DOHH2 (cell line): ENCODE data around the gene PTGES3.
A peak's percentile ranks its signal among the peaks of the same experiment; 100 is the strongest.

Experiments used
- H3F3A ChIP-seq: fragments of 200-600 bp; sonication (generic), shearing (Covaris generic); 2 replicates; pipeline ENCODE4 v1.6.0; 2016; ENCODE audit warnings: antibody characterized with exemption, mild to moderate bottlenecking; ENCODE audit not compliant: control insufficient read depth, insufficient read depth
- H3K27ac ChIP-seq: fragments of 200-600 bp; sonication (generic); 2 replicates; pipeline ENCODE4 v1.5.1; 2014; ENCODE audit warnings: low read depth, mild to moderate bottlenecking, low read length, moderate library complexity
- H3K27me3 ChIP-seq: fragments of 200-600 bp; sonication (generic); 2 replicates; pipeline ENCODE4 v1.6.1; 2014; ENCODE audit warnings: mild to moderate bottlenecking, low read length, mixed read lengths; ENCODE audit not compliant: control insufficient read depth
- H3K36me3 ChIP-seq: fragments of 200-600 bp; sonication (generic); 2 replicates; pipeline ENCODE4 v1.6.1; 2014; ENCODE audit warnings: mild to moderate bottlenecking, low read length, moderate library complexity, mixed read lengths; ENCODE audit not compliant: control insufficient read depth
- H3K4me1 ChIP-seq: fragments of 200-600 bp; sonication (generic); 2 replicates; pipeline ENCODE4 v1.6.1; 2014; ENCODE audit warnings: mild to moderate bottlenecking, low read length, mixed read lengths; ENCODE audit not compliant: control insufficient read depth
- H3K4me2 ChIP-seq: fragments of 200-600 bp; sonication (generic); 2 replicates; pipeline ENCODE4 v1.6.0; 2014; ENCODE audit warnings: mild to moderate bottlenecking, low read length, moderate library complexity
- H3K4me3 ChIP-seq: fragments of 200-600 bp; sonication (generic); 2 replicates; pipeline ENCODE4 v1.5.1; 2014; ENCODE audit warnings: mild to moderate bottlenecking, low read length, mixed read lengths
- H3K79me2 ChIP-seq: fragments of 200-600 bp; sonication (generic); 2 replicates; pipeline ENCODE4 v1.6.1; 2014; ENCODE audit warnings: mild to moderate bottlenecking, low read length, mixed read lengths; ENCODE audit not compliant: control insufficient read depth
- H3K9me2 ChIP-seq: fragments of 200-600 bp; sonication (generic); replicated peaks from 2 replicates; pipeline ENCODE4 v1.6.1; 2014; ENCODE audit warnings: mild to moderate bottlenecking, low read length, mixed read lengths; ENCODE audit not compliant: control insufficient read depth
- H3K9me3 ChIP-seq: fragments of 200-600 bp; sonication (generic); 2 replicates; pipeline ENCODE4 v1.6.1; 2014; ENCODE audit warnings: antibody characterized with exemption, low read length, mixed read lengths; ENCODE audit not compliant: control insufficient read depth, insufficient read depth
- H4K20me1 ChIP-seq: fragments of 200-600 bp; sonication (generic); 2 replicates; pipeline ENCODE4 v1.6.0; 2014; ENCODE audit warnings: low read depth, mild to moderate bottlenecking, antibody characterized with exemption, low read length, moderate library complexity; ENCODE audit not compliant: control insufficient read depth, insufficient read depth
- EZH2phosphoT487 ChIP-seq: fragments of 200-600 bp; sonication (generic); IDR thresholded peaks from 2 replicates; pipeline ENCODE4 v1.6.1; 2017; ENCODE audit warnings: borderline replicate concordance, mild to moderate bottlenecking, antibody characterized with exemption, low read length, moderate library complexity, mixed read lengths
- TF ChIP-seq, protein P1 (sequence below): fragments of 200-600 bp; sonication (generic); IDR thresholded peaks from one replicate; pipeline ENCODE4 v1.5.1; 2014; ENCODE audit warnings: antibody characterized with exemption, mild to moderate bottlenecking, low read depth, low read length; ENCODE audit not compliant: poor library complexity, severe bottlenecking

The PTGES3 gene

DNA sequence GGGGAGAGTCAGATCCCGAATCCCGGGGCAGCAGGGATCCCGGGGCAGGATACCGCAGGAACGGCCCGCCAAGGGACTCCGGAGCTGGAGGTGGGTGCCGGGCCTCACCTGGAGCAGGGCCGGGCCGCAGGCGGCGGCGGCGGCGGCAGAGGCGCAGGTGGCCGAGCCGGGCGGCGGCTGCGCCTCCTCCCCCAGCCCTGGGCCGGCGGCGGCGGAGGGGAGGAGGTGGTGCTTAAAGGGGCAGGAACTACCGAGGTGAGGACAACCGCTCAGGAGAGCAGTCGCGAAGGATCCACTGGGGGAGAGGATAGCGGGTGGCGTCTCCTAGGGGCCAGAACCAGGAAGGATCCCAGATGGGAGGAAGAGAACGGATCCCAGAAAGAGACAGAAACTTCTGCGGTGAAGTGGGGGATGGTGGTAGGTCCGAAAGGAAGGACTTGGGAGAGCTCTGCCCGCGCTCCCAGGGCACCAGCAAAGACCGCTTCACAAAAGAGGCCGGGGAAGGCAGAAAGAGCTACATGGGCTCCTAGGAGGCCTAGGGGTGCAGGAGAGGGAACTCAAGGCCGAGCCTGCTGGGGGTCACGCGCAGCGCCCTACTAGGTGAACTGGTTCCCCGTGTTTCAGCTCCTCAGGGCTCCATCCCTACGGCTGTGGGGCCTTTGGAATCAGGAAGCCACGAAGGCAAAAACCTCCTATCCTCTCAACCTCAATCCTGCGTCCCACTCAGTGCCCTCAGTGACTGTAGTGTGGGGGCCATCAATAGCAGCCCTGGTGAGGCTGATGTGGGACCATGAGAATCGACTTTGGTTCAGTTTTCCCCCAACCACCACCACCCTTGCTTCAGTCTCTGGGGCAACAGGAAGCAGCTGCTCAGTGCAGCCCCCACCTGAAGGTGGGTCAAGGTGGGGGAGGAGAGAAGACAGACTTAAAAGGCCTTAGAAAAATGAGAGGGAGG, 53.0 kb downstream of the PTGES3 start:
- no peak for TF ChIP-seq EZH2phosphoT487
- TF ChIP-seq, protein P1, sequence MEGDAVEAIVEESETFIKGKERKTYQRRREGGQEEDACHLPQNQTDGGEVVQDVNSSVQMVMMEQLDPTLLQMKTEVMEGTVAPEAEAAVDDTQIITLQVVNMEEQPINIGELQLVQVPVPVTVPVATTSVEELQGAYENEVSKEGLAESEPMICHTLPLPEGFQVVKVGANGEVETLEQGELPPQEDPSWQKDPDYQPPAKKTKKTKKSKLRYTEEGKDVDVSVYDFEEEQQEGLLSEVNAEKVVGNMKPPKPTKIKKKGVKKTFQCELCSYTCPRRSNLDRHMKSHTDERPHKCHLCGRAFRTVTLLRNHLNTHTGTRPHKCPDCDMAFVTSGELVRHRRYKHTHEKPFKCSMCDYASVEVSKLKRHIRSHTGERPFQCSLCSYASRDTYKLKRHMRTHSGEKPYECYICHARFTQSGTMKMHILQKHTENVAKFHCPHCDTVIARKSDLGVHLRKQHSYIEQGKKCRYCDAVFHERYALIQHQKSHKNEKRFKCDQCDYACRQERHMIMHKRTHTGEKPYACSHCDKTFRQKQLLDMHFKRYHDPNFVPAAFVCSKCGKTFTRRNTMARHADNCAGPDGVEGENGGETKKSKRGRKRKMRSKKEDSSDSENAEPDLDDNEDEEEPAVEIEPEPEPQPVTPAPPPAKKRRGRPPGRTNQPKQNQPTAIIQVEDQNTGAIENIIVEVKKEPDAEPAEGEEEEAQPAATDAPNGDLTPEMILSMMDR, result peak; percentile 50
- peaks cover 52% of the 10 kb centered on the region for H3K79me2 ChIP-seq
- H3K4me2 ChIP-seq, result peak overlapping the region; percentile 93
- H3F3A ChIP-seq, result peaks cover 49% of the 10 kb centered on the region
- no peaks in the 10 kb centered on the region for H3K9me3 ChIP-seq
- H3K4me1 ChIP-seq, result peaks cover 68% of the 10 kb centered on the region
- H3K36me3 ChIP-seq, result peaks cover 31% of the 10 kb centered on the region
- H3K4me3 ChIP-seq, result peak overlapping the region; percentile 94
- peak overlapping the region; percentile 72 for H3K27ac ChIP-seq
- no peaks in the 10 kb centered on the region for H3K9me2 ChIP-seq
- H4K20me1 ChIP-seq, result no peaks in the 10 kb centered on the region
- no peaks in the 10 kb centered on the region for H3K27me3 ChIP-seq

GRCh38 chr12:56634242-56634836, 53.7 kb downstream of the PTGES3 start:
- Histone ChIP-seq H3K4me1 (peaks cover 68% of the 10 kb centered on the region), H3F3A (peaks cover 43% of the 10 kb centered on the region), H3K27me3 (no peaks in the 10 kb centered on the region), H3K27ac (peak overlapping the region; percentile 72), H3K79me2 (peaks cover 60% of the 10 kb centered on the region), H3K4me2 (peak overlapping the region; percentile 93), H3K9me3 (no peaks in the 10 kb centered on the region), H4K20me1 (no peaks in the 10 kb centered on the region), H3K36me3 (peaks cover 30% of the 10 kb centered on the region), H3K9me2 (no peaks in the 10 kb centered on the region), H3K4me3 (peak overlapping the region; percentile 94)
- TF ChIP-seq, protein P1, result no peak
- no peak for TF ChIP-seq EZH2phosphoT487

- H3F3A ChIP-seq, result peaks cover 42% of the 10 kb centered on the region
- peak overlapping the region; percentile 93 for H3K4me2 ChIP-seq
- H3K9me2 ChIP-seq, result no peaks in the 10 kb centered on the region
- no peaks in the 10 kb centered on the region for H3K9me3 ChIP-seq
- no peaks in the 10 kb centered on the region for H3K27me3 ChIP-seq
- H3K4me3 ChIP-seq, result peak overlapping the region; percentile 94
- TF ChIP-seq, protein P1, result no peak
- TF ChIP-seq EZH2phosphoT487, result no peak
- H3K79me2 ChIP-seq, result peaks cover 67% of the 10 kb centered on the region
- peaks cover 30% of the 10 kb centered on the region for H3K36me3 ChIP-seq
- peak overlapping the region; percentile 72 for H3K27ac ChIP-seq
- H4K20me1 ChIP-seq, result peaks cover 3% of the 10 kb centered on the region; the same call in 1 of the 2 replicates
- H3K4me1 ChIP-seq, result peaks cover 70% of the 10 kb centered on the region
These were observed 54.4 kb downstream of the PTGES3 start for GRCh38 chr12:56633468-56634241.
